Ishikawa (cell line): ENCODE results near the gene MTRR.

Experiments
- CEBPB ChIP-seq: IDR thresholded peaks from 2 replicates; pipeline ENCODE4 v1.6.1; 2012
- CREB1 ChIP-seq: IDR thresholded peaks from 2 replicates; pipeline ENCODE4 v1.6.1; 2012; ENCODE audit warnings: low read depth
- EGR1 ChIP-seq: IDR thresholded peaks from 2 replicates; pipeline ENCODE4 v1.6.1; 2012
- EP300 ChIP-seq: IDR thresholded peaks from 2 replicates; pipeline ENCODE4 v1.6.1; 2012; ENCODE audit warnings: borderline replicate concordance
- FOXM1 ChIP-seq: IDR thresholded peaks from 2 replicates; pipeline ENCODE4 v1.6.1; 2012; ENCODE audit warnings: low read depth, borderline replicate concordance
- NFIC ChIP-seq: IDR thresholded peaks from 2 replicates; pipeline ENCODE4 v1.6.1; 2012
- RAD21 ChIP-seq: IDR thresholded peaks from 2 replicates; pipeline ENCODE4 v1.6.1; 2012; ENCODE audit warnings: low read depth
- REST ChIP-seq: IDR thresholded peaks from 2 replicates; pipeline ENCODE4 v1.6.1; 2012; ENCODE audit warnings: low read depth, mild to moderate bottlenecking
- TAF1 ChIP-seq: IDR thresholded peaks from 2 replicates; pipeline ENCODE4 v1.6.1; 2012; ENCODE audit warnings: low read depth, mild to moderate bottlenecking
- TCF12 ChIP-seq: IDR thresholded peaks from 2 replicates; pipeline ENCODE4 v1.6.1; 2012; ENCODE audit warnings: low read depth
- TEAD4 ChIP-seq: IDR thresholded peaks from 2 replicates; pipeline ENCODE4 v1.6.1; 2012
- YY1 ChIP-seq: IDR thresholded peaks from 2 replicates; pipeline ENCODE4 v1.6.1; 2012; ENCODE audit warnings: low read depth
- ZBTB7A ChIP-seq: IDR thresholded peaks from 2 replicates; pipeline ENCODE4 v1.6.1; 2012; ENCODE audit warnings: low read depth
- TF ChIP-seq, protein P1 (sequence below): IDR thresholded peaks from 2 replicates; pipeline ENCODE4 v1.6.1; 2012
- TF ChIP-seq, protein P2 (sequence below): IDR thresholded peaks from 2 replicates; pipeline ENCODE4 v1.6.1; 2012

Gene MTRR

DNA sequence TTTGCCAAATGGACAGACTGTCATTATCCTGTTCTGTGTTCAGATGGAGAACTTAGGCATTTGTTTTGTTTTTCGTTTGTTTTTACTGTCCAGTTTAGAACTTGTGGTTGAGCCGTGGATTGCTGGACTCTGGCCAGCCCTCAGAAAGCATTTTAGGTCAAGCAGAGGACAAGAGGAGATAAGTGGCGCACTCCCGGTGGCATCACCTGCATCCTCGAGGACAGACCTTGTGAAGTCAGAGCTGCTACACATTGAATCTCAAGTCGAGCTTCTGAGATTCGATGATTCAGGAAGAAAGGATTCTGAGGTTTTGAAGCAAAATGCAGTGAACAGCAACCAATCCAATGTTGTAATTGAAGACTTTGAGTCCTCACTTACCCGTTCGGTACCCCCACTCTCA is 8.9 kb downstream of the MTRR start:
- TF ChIP-seq REST: no peak
- no peak for TF ChIP-seq YY1
- TF ChIP-seq, protein P1, sequence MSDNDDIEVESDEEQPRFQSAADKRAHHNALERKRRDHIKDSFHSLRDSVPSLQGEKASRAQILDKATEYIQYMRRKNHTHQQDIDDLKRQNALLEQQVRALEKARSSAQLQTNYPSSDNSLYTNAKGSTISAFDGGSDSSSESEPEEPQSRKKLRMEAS: no peak
- TF ChIP-seq EP300: no peak
- no peak for TF ChIP-seq CEBPB
- no peak for TF ChIP-seq TAF1
- TF ChIP-seq, protein P2, sequence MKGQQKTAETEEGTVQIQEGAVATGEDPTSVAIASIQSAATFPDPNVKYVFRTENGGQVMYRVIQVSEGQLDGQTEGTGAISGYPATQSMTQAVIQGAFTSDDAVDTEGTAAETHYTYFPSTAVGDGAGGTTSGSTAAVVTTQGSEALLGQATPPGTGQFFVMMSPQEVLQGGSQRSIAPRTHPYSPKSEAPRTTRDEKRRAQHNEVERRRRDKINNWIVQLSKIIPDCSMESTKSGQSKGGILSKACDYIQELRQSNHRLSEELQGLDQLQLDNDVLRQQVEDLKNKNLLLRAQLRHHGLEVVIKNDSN: no peak
- no peak for TF ChIP-seq TEAD4
- no peak for TF ChIP-seq FOXM1
- TF ChIP-seq NFIC: no peak

- TF ChIP-seq FOXM1: no peak
- TF ChIP-seq EGR1: no peak
- no peak for TF ChIP-seq YY1
- TF ChIP-seq RAD21: no peak
- TF ChIP-seq, protein P2: no peak
- no peak for TF ChIP-seq TAF1
- no peak for TF ChIP-seq TEAD4
- no peak for TF ChIP-seq CREB1
- TF ChIP-seq NFIC: no peak
- no peak for TF ChIP-seq TCF12
- no peak for TF ChIP-seq ZBTB7A
- TF ChIP-seq, protein P1: no peak
- no peak for TF ChIP-seq CEBPB
These were observed 9.5 kb downstream of the MTRR start for GRCh38 chr5:7878381-7878873.

- TF ChIP-seq FOXM1: no peak
- TF ChIP-seq, protein P1: no peak
- no peak for TF ChIP-seq CEBPB
- TF ChIP-seq RAD21: no peak
- no peak for TF ChIP-seq REST
- no peak for TF ChIP-seq EP300
- TF ChIP-seq, protein P2: no peak
- no peak for TF ChIP-seq TCF12
- no peak for TF ChIP-seq TEAD4
- TF ChIP-seq YY1: no peak
- no peak for TF ChIP-seq TAF1
- no peak for TF ChIP-seq CREB1
- TF ChIP-seq ZBTB7A: no peak
- no peak for TF ChIP-seq EGR1
These were observed 12.1 kb downstream of the MTRR start for GRCh38 chr5:7881091-7881490.

DNA sequence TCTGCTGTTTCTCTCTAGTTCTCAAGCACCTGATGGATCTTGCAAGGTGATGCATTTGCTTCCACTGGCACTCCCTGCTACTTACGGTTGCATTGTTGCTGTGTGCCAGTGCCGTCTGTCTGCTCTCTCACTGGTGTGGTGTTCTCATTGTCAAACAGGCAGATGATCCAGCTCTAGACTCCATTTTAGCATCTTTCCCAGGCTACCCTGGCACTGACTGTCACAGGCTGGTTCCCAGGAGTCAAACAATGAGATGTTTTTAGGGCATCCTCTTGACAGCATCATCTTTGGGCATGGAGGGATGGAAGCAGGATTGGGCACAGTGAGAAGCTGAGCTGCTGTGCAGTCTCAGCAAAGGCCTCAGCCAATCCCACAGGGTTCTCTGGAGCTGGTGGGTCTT is 12.9 kb downstream of the MTRR start:
- no peak for TF ChIP-seq FOXM1
- no peak for TF ChIP-seq TAF1
- TF ChIP-seq YY1: no peak
- TF ChIP-seq EP300: no peak
- TF ChIP-seq REST: no peak
- TF ChIP-seq ZBTB7A: no peak
- no peak for TF ChIP-seq CREB1
- TF ChIP-seq, protein P2: no peak
- TF ChIP-seq TCF12: no peak
